Right lobe of liver (tissue), 6 donors: ENCODE measurements around the gene ZBTB12. TPM values are rescaled to one million over a fixed set of nuclear protein-coding genes. Genes with fewer than 3 reads are reported as not detected.
A peak's percentile ranks its signal among the peaks of the same experiment; 100 is the strongest.

Source experiments
- ATAC-seq, 4 donors: fragments of 200-7000 bp; cut with Tn5 transposase; one replicate each; pipeline ENCODE4 v1.9.1; 2020; ENCODE audit warnings: mild to moderate bottlenecking in 4 of 4, moderate library complexity in 4 of 4
- DNase-seq, 3 donors: peaks; one replicate each; pipeline ENCODE4 v3.0.0-alpha.2; 2020
- H3K27ac ChIP-seq, 3 donors: fragments of 200-600 bp; one replicate each; pipeline ENCODE4 v1.8.0; 2022
- H3K27me3 ChIP-seq, 2 donors: fragments of 200-600 bp; one replicate each; pipeline ENCODE4 v1.8.0; 2022
- H3K36me3 ChIP-seq, 4 donors: fragments of 200-600 bp; sonication (generic) in 1 of 4; one replicate each; pipeline versions ENCODE4 v1.5.1 to v1.8.0; 2017 to 2022; ENCODE audit warnings: control low read depth in 1 of 4
- H3K4me1 ChIP-seq, 4 donors: fragments of 200-600 bp; sonication (generic) in 1 of 4; one replicate each; pipeline versions ENCODE4 v1.5.1 to v1.8.0; 2017 to 2022; ENCODE audit warnings: control low read depth in 1 of 4
- H3K4me3 ChIP-seq, 3 donors: fragments of 200-600 bp; one replicate each; pipeline ENCODE4 v1.8.0; 2022
- H3K9me3 ChIP-seq, 4 donors: fragments of 200-600 bp; sonication (generic) in 1 of 4; one replicate each; pipeline versions ENCODE4 v1.5.1 to v1.8.0; 2017 to 2022; ENCODE audit warnings: control low read depth in 1 of 4
- POLR2A ChIP-seq: fragments of 450-650 bp; IDR thresholded peaks from one replicate; pipeline ENCODE4 v1.6.1; 2017; ENCODE audit warnings: antibody characterized with exemption, mild to moderate bottlenecking
- WGBS: methylation state at CpG from one replicate; pipeline ENCODE4 v1.1.6; 2018; ENCODE audit warnings: low coverage, low lambda C conversion rate; ENCODE audit not compliant: insufficient coverage; ENCODE audit errors: missing lambda C conversion rate; 5-methylcytosine and 5-hydroxymethylcytosine counted together
- intact Hi-C, 2 donors: fragments of 100-400 bp; cut with DNase I; formaldehyde crosslinking; loops; one replicate each; pipeline versions ENCODE4 v1.11.2 to v1.14.1; 2022
- total RNA-seq, 6 experiments: library from RNA; depleted of rRNA in 2 of 6; stranded (reverse); fragments of >200 nt in 2 of 6; fragmentation: NEBNext Ultra II Directional in 3 of 6; extraction: Animal tissue kit (Norgen Biotek cat#: 25700) in 3 of 6; gene quantifications; one replicate each; pipeline versions ENCODE4 v1.1.0 to v1.2.4, GENCODE V29; 2016 to 2023
- TF ChIP-seq, protein P1 (sequence below), 4 donors: fragments of 200-600 bp in 3 of 4; fragments of 450-650 bp in 1 of 4; IDR thresholded peaks; one replicate each; pipeline versions ENCODE4 v1.5.1 to v1.8.0; 2016 to 2022; ENCODE audit warnings: antibody characterized with exemption in 4 of 4, mild to moderate bottlenecking in 2 of 4
- donor health status: DM: no; HTN: yes; CAD: no.
- donor health status: DM: no; HTN: no; CAD: no.
- donor health status: DM: no; HTN: no; CAD: no.
- donor health status: DM: no; HTN: yes; CAD: no.
- donor health status: DM: no; HTN: yes; CAD: no.

The ZBTB12 gene
- total RNA-seq, 6 experiments from 2014 or later, result 0.25 to 0.82 (median 0.51) TPM; not detected in 1

DNA sequence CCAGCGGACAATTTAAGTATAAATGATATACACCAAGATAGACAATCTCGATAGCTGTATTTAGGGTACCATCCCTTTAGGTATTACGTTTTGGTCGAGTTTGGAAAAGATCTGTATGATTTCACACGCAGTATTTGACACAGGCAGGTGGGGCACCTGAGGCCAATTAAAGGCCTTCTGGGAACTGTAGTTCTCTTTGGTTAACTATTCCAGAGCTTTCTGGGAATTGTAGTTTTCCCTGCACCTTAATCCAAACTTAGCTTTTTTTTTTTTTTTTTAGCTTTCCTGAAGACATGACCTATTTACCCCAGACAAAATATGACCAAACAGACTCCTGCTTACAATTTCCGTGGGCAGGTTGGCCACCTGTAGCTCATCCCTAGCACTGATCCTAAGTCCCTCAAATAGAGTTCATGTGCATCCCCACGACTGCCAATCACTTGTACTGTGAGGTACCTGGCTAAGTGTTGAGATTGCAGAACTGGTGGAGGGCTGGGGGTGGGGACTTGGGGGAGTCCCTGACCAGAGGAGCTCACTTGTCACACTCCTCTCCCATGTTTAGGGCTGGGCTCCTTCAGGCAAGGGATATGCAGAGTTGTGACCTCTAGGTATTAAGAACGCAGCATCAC lies 3.4 kb downstream of the ZBTB12 start:
- H3K9me3 ChIP-seq, result no peaks in the 10 kb centered on the region
- H3K36me3 ChIP-seq, result peaks cover 0 to 15% (median 0%) of the 10 kb centered on the region in 4 donors
- peak in 1 of 3 donors; percentile 45 for DNase-seq
- peak overlapping the region; percentile 75 to 97 (median 79) for H3K4me3 ChIP-seq
- H3K27me3 ChIP-seq, result no peaks in the 10 kb centered on the region
- peak overlapping the region; percentile 72 to 78 (median 76) for H3K27ac ChIP-seq
- intact Hi-C loops, result no loop called here
- no peak for TF ChIP-seq POLR2A
- TF ChIP-seq, protein P1, sequence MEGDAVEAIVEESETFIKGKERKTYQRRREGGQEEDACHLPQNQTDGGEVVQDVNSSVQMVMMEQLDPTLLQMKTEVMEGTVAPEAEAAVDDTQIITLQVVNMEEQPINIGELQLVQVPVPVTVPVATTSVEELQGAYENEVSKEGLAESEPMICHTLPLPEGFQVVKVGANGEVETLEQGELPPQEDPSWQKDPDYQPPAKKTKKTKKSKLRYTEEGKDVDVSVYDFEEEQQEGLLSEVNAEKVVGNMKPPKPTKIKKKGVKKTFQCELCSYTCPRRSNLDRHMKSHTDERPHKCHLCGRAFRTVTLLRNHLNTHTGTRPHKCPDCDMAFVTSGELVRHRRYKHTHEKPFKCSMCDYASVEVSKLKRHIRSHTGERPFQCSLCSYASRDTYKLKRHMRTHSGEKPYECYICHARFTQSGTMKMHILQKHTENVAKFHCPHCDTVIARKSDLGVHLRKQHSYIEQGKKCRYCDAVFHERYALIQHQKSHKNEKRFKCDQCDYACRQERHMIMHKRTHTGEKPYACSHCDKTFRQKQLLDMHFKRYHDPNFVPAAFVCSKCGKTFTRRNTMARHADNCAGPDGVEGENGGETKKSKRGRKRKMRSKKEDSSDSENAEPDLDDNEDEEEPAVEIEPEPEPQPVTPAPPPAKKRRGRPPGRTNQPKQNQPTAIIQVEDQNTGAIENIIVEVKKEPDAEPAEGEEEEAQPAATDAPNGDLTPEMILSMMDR (IDR thresholded peaks at IDR 0.05), result no peak
- peak; percentile 37 to 47 (median 40) for ATAC-seq
- H3K4me1 ChIP-seq, result peaks cover 0 to 19% (median 0%) of the 10 kb centered on the region in 4 donors
- 17% methylated on average over 8 of the region's 8 CpGs for WGBS

DNA sequence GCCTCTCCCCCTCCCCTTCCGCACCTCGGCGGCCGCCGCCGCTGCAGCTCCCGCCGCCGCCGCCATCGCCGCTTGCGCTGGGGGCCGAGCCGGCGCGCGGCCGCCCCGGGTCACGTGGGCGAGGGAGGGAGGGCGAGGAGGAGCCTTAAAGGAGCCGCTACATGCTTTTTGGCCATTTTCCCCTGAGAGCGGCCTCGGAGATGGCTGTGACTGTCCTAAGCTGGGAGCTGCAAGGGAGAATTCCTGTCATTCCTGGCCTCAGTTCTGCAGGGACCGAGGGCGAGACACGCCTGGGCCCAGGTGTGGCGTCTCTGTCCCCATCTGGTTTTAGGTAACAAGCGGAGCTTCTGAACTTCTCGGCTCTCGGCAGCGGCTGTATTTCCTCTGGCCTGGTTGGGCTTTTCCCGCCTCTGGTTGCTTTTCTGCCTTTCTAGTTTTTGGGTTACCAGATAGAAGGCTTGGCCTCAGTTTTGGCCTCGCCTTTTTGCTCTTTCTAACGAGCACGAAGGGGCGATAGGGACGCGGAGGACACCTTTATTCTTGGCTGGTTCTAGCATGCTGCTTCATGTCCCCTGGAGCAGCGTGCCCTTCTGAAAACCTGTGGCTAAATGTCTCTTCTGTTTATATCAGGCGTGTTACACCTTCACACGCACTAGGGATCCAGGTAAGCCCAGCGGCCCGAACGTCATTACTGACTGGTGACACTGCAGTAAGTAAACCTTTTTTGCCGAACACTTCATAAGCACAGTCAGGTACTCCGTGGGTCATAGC lies 4.1 kb downstream of the ZBTB12 start, which contains the start of gene EHMT2:
Gene EHMT2, minus strand, starts transcription at position 87 of the 771 bp plus-strand sequence. Its CDS starts 21 bp downstream, at position 66.
- H3K27me3 ChIP-seq, result no peaks in the 10 kb centered on the region
- ATAC-seq, result peak; percentile 64 to 67 (median 66)
- peaks cover 0 to 22% (median 1%) of the 10 kb centered on the region in 4 donors for H3K36me3 ChIP-seq
- H3K9me3 ChIP-seq, result no peaks in the 10 kb centered on the region
- intact Hi-C loops, result no loop called here
- H3K4me1 ChIP-seq, result peaks cover 0 to 16% (median 0%) of the 10 kb centered on the region in 4 donors
- 0% methylated on average over 24 of the region's 49 CpGs for WGBS
- H3K4me3 ChIP-seq, result peak within 1 kb of the TSS; percentile 75 to 97 (median 79)
- H3K27ac ChIP-seq, result peak within 1 kb of the TSS; percentile 72 to 78 (median 76)
- peak; percentile 34 for TF ChIP-seq POLR2A
- TF ChIP-seq, protein P1 (IDR thresholded peaks at IDR 0.05), result peak in 1 of 4 donors; percentile 34
- DNase-seq, result peak; percentile 88 to 90 (median 89)

DNA sequence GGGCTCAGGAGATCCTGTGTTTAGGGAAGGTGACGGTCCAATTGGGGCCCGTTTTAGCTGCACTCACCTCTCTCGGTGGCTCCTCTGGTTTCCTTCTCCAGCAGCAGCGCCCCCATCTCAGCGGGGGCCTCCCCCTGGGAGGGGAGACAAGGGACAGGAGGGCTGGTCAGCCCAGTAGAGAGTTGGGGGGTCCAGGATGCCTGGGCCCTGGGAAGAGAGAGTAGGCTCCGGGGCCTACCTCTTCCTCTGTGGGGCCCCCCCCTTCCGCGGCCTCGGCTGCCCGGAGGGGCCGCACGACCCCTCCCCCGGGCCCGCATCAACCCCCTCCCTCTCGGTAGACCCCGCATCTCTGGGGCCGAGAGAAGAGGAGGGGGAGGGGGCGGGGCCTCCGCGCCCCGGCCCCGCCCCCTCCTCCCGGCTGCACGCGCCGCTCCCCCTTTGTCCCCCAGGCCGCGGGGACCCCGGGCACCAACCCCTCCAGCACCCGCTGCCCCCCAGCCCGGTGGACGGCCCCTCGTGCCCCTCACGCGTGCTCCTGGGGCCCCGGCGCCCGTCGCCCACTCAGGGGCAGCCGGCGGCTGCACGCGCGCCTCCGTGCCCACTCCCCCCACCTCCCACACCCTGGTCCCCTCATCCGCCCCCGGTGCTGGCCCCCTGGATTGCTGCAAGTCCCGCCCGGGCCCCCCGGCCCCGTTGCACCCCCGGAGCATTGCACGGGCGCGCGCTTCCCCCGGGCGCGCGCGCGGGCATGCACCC lies 4.9 kb downstream of the ZBTB12 start:
- Histone ChIP-seq H3K4me3 (peak overlapping the region; percentile 75 to 97 (median 79)), H3K9me3 (no peaks in the 10 kb centered on the region), H3K4me1 (peaks cover 0 to 15% (median 0%) of the 10 kb centered on the region in 4 donors), H3K27me3 (no peaks in the 10 kb centered on the region), H3K36me3 (peaks cover 0 to 29% (median 1%) of the 10 kb centered on the region in 4 donors), H3K27ac (peak overlapping the region in 2 of 3 donors; percentile 51 to 78)
- 9% methylated on average over 5 of the region's 62 CpGs for WGBS
- no peak for ATAC-seq
- peak in 2 of 3 donors; percentile 44 to 68 for DNase-seq
- TF ChIP-seq, protein P1 (IDR thresholded peaks at IDR 0.05), result no peak
- no peak for TF ChIP-seq POLR2A
- intact Hi-C loops, result no loop called here

DNA sequence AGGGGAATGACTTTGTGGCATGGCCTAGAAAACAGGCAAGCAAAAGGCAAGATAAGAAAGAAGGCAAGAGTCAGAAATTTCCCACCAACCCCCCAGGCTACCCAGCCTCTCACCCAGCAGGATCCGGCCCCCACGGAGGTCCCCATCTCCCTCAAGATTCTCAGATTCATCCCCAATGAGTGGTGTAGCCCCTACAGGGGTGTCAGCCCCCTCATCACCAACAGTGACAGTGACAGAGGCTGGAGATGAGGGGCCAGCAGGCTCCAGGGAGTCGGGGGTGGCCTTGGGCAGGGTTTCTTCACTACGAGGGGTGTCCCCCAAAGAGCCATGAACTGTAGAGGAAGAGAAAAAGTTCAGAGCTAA lies 5.4 kb downstream of the ZBTB12 start:
- Histone ChIP-seq H3K9me3 (no peaks in the 10 kb centered on the region), H3K4me1 (peaks cover 0 to 15% (median 0%) of the 10 kb centered on the region in 4 donors), H3K27me3 (no peaks in the 10 kb centered on the region), H3K4me3 (peak overlapping the region in 1 of 3 donors; percentile 79), H3K27ac (peak overlapping the region in 2 of 3 donors; percentile 51 to 78), H3K36me3 (peaks cover 0 to 35% (median 1%) of the 10 kb centered on the region in 4 donors)
- ATAC-seq, result no peak
- intact Hi-C loops, result no loop called here
- TF ChIP-seq, protein P1 (IDR thresholded peaks at IDR 0.05), result no peak
- TF ChIP-seq POLR2A, result no peak
- WGBS, result 50% methylated on average over 3 of the region's 4 CpGs
- no peak for DNase-seq
